ENCODE measurements around the gene SMAD6.

DNA sequence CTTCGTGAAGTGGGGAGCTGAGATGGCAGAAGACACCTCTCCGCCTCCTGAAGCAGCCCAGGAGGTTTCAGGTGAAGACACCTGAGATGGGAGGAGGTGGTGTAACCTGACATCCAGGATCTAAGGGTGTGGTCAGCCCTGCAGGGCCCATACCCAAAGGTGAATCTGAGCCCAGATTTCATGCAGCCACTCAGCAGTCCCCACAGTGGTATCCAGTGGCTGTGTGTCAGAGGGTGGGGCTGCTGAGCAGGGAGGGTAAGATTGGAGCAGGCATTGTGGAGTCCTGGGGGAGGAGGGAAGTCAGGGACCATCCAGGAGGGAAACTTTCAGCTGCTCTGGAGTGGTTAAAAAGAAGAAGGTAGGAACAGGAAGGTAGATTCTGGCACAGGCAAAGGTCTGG lies 46.0 kb upstream of the SMAD6 start:
- TF ChIP-seq, protein P1, sequence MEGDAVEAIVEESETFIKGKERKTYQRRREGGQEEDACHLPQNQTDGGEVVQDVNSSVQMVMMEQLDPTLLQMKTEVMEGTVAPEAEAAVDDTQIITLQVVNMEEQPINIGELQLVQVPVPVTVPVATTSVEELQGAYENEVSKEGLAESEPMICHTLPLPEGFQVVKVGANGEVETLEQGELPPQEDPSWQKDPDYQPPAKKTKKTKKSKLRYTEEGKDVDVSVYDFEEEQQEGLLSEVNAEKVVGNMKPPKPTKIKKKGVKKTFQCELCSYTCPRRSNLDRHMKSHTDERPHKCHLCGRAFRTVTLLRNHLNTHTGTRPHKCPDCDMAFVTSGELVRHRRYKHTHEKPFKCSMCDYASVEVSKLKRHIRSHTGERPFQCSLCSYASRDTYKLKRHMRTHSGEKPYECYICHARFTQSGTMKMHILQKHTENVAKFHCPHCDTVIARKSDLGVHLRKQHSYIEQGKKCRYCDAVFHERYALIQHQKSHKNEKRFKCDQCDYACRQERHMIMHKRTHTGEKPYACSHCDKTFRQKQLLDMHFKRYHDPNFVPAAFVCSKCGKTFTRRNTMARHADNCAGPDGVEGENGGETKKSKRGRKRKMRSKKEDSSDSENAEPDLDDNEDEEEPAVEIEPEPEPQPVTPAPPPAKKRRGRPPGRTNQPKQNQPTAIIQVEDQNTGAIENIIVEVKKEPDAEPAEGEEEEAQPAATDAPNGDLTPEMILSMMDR (conservative IDR thresholded peaks at IDR 0.05; ENCODE audit: low read depth in 2 of 2), result no peak
- TF ChIP-seq EZH2phosphoT487 (IDR thresholded peaks at IDR 0.05; ENCODE audit: unreplicated experiment) (no peak), EZH2 (IDR thresholded peaks at IDR 0.05; ENCODE audit: low read depth, unreplicated experiment) (no peak), NANOG (IDR thresholded peaks at IDR 0.05; ENCODE audit: borderline replicate concordance) (no peak), POLR2AphosphoS5 (IDR thresholded peaks at IDR 0.05; ENCODE audit: low read depth) (no peak), JUNB (IDR thresholded peaks at IDR 0.05; ENCODE audit: unreplicated experiment) (no peak), CREB1 (CRISPR knock-in tag; IDR thresholded peaks at IDR 0.05; ENCODE audit: low read depth) (no peak), ZNF331 (CRISPR knock-in tag; IDR thresholded peaks at IDR 0.05; ENCODE audit: low read depth) (no peak), STAT1 (IDR thresholded peaks at IDR 0.05; ENCODE audit: unreplicated experiment) (no peak), ZNF114 (CRISPR knock-in tag; IDR thresholded peaks at IDR 0.05) (no peak)
- TF ChIP-seq, protein P2, sequence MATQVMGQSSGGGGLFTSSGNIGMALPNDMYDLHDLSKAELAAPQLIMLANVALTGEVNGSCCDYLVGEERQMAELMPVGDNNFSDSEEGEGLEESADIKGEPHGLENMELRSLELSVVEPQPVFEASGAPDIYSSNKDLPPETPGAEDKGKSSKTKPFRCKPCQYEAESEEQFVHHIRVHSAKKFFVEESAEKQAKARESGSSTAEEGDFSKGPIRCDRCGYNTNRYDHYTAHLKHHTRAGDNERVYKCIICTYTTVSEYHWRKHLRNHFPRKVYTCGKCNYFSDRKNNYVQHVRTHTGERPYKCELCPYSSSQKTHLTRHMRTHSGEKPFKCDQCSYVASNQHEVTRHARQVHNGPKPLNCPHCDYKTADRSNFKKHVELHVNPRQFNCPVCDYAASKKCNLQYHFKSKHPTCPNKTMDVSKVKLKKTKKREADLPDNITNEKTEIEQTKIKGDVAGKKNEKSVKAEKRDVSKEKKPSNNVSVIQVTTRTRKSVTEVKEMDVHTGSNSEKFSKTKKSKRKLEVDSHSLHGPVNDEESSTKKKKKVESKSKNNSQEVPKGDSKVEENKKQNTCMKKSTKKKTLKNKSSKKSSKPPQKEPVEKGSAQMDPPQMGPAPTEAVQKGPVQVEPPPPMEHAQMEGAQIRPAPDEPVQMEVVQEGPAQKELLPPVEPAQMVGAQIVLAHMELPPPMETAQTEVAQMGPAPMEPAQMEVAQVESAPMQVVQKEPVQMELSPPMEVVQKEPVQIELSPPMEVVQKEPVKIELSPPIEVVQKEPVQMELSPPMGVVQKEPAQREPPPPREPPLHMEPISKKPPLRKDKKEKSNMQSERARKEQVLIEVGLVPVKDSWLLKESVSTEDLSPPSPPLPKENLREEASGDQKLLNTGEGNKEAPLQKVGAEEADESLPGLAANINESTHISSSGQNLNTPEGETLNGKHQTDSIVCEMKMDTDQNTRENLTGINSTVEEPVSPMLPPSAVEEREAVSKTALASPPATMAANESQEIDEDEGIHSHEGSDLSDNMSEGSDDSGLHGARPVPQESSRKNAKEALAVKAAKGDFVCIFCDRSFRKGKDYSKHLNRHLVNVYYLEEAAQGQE (IDR thresholded peaks at IDR 0.05; ENCODE audit: unreplicated experiment), result no peak
- TF ChIP-seq, protein P3, sequence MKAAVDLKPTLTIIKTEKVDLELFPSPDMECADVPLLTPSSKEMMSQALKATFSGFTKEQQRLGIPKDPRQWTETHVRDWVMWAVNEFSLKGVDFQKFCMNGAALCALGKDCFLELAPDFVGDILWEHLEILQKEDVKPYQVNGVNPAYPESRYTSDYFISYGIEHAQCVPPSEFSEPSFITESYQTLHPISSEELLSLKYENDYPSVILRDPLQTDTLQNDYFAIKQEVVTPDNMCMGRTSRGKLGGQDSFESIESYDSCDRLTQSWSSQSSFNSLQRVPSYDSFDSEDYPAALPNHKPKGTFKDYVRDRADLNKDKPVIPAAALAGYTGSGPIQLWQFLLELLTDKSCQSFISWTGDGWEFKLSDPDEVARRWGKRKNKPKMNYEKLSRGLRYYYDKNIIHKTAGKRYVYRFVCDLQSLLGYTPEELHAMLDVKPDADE (IDR thresholded peaks at IDR 0.05), result no peak
- TF ChIP-seq, protein P4, sequence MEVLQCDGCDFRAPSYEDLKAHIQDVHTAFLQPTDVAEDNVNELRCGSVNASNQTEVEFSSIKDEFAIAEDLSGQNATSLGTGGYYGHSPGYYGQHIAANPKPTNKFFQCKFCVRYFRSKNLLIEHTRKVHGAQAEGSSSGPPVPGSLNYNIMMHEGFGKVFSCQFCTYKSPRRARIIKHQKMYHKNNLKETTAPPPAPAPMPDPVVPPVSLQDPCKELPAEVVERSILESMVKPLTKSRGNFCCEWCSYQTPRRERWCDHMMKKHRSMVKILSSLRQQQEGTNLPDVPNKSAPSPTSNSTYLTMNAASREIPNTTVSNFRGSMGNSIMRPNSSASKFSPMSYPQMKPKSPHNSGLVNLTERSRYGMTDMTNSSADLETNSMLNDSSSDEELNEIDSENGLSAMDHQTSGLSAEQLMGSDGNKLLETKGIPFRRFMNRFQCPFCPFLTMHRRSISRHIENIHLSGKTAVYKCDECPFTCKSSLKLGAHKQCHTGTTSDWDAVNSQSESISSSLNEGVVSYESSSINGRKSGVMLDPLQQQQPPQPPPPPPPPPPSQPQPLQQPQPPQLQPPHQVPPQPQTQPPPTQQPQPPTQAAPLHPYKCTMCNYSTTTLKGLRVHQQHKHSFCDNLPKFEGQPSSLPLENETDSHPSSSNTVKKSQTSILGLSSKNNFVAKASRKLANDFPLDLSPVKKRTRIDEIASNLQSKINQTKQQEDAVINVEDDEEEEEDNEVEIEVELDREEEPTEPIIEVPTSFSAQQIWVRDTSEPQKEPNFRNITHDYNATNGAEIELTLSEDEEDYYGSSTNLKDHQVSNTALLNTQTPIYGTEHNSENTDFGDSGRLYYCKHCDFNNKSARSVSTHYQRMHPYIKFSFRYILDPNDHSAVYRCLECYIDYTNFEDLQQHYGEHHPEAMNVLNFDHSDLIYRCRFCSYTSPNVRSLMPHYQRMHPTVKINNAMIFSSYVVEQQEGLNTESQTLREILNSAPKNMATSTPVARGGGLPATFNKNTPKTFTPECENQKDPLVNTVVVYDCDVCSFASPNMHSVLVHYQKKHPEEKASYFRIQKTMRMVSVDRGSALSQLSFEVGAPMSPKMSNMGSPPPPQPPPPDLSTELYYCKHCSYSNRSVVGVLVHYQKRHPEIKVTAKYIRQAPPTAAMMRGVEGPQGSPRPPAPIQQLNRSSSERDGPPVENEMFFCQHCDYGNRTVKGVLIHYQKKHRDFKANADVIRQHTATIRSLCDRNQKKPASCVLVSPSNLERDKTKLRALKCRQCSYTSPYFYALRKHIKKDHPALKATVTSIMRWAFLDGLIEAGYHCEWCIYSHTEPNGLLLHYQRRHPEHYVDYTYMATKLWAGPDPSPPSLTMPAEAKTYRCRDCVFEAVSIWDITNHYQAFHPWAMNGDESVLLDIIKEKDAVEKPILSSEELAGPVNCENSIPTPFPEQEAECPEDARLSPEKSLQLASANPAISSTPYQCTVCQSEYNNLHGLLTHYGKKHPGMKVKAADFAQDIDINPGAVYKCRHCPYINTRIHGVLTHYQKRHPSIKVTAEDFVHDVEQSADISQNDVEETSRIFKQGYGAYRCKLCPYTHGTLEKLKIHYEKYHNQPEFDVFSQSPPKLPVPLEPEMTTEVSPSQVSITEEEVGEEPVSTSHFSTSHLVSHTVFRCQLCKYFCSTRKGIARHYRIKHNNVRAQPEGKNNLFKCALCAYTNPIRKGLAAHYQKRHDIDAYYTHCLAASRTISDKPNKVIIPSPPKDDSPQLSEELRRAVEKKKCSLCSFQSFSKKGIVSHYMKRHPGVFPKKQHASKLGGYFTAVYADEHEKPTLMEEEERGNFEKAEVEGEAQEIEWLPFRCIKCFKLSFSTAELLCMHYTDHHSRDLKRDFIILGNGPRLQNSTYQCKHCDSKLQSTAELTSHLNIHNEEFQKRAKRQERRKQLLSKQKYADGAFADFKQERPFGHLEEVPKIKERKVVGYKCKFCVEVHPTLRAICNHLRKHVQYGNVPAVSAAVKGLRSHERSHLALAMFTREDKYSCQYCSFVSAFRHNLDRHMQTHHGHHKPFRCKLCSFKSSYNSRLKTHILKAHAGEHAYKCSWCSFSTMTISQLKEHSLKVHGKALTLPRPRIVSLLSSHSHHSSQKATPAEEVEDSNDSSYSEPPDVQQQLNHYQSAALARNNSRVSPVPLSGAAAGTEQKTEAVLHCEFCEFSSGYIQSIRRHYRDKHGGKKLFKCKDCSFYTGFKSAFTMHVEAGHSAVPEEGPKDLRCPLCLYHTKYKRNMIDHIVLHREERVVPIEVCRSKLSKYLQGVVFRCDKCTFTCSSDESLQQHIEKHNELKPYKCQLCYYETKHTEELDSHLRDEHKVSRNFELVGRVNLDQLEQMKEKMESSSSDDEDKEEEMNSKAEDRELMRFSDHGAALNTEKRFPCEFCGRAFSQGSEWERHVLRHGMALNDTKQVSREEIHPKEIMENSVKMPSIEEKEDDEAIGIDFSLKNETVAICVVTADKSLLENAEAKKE (CRISPR knock-in tag; IDR thresholded peaks at IDR 0.05), result no peak
